Keratinocyte (primary cell): ENCODE data around the gene THSD7B. TPM values are rescaled to one million over a fixed set of nuclear protein-coding genes. Genes with fewer than 3 reads are reported as not detected.

ENCODE experiments used
- DNase-seq: peaks from one replicate; pipeline ENCODE4 v3.0.0-alpha.2; 2011; ENCODE audit warnings: low read depth, missing footprints, low spot score
- FAIRE-seq: peaks from 2 replicates; lab custom pipeline; 2011; peaks lifted over from hg19 to GRCh38; lab: Jason Lieb, UNC
- H2AFZ ChIP-seq: 2 replicates; pipeline ENCODE4 v1.6.0; 2012; ENCODE audit warnings: low read length, control low read depth, inconsistent platforms; ENCODE audit not compliant: control insufficient read depth
- H3K27ac ChIP-seq: 2 replicates; pipeline ENCODE4 v1.5.1; 2011; ENCODE audit warnings: low read length; ENCODE audit not compliant: control insufficient read depth, insufficient read depth
- H3K27me3 ChIP-seq: 3 replicates; pipeline ENCODE4 v1.6.0; 2011; ENCODE audit warnings: low read length; ENCODE audit not compliant: control insufficient read depth, insufficient read depth; ENCODE audit errors: extremely low read depth
- H3K36me3 ChIP-seq, 2 experiments: 2 replicates in 1 of 2; 3 replicates in 1 of 2; pipeline ENCODE4 v1.5.1; 2011; ENCODE audit warnings: low read length in 2 of 2, mild to moderate bottlenecking in 1 of 2; ENCODE audit not compliant: control insufficient read depth in 2 of 2, insufficient read depth in 2 of 2; ENCODE audit errors: extremely low read depth in 1 of 2
- H3K4me1 ChIP-seq: 3 replicates; pipeline ENCODE4 v1.5.1; 2011; ENCODE audit warnings: low read length; ENCODE audit not compliant: control insufficient read depth, insufficient read depth; ENCODE audit errors: extremely low read depth
- H3K4me2 ChIP-seq: 3 replicates; pipeline ENCODE4 v1.6.0; 2011; ENCODE audit warnings: low read depth, low read length; ENCODE audit not compliant: control insufficient read depth, insufficient read depth; ENCODE audit errors: extremely low read depth
- H3K4me3 ChIP-seq, 3 experiments: fragments of 200-600 bp in 1 of 3; sonication (generic) in 1 of 3; 2 replicates in 2 of 3; 3 replicates in 1 of 3; pipeline ENCODE4 v1.5.1; 2011 to 2016; ENCODE audit warnings: low read length in 3 of 3, mild to moderate bottlenecking in 3 of 3, control low read depth in 2 of 3, inconsistent platforms in 1 of 3, low read depth in 1 of 3, mixed read lengths in 1 of 3, mixed run types in 1 of 3, moderate library complexity in 1 of 3; ENCODE audit not compliant: control insufficient read depth in 2 of 3, insufficient read depth in 2 of 3; ENCODE audit errors: extremely low read depth in 1 of 3
- H3K79me2 ChIP-seq: 2 replicates; pipeline ENCODE4 v1.6.0; 2012; ENCODE audit warnings: low read length; ENCODE audit not compliant: control insufficient read depth, insufficient read depth
- H3K9ac ChIP-seq: 3 replicates; pipeline ENCODE4 v1.6.0; 2011; ENCODE audit warnings: low read length; ENCODE audit not compliant: control insufficient read depth, insufficient read depth; ENCODE audit errors: extremely low read depth
- H3K9me1 ChIP-seq: 3 replicates; pipeline ENCODE4 v1.6.0; 2011; ENCODE audit warnings: low read length; ENCODE audit not compliant: control insufficient read depth, insufficient read depth; ENCODE audit errors: extremely low read depth
- H3K9me3 ChIP-seq: 2 replicates; pipeline ENCODE4 v1.5.1; 2012; ENCODE audit warnings: low read depth, low read length; ENCODE audit not compliant: control insufficient read depth
- H4K20me1 ChIP-seq: 3 replicates; pipeline ENCODE4 v1.6.0; 2011; ENCODE audit warnings: low read length; ENCODE audit not compliant: control insufficient read depth, insufficient read depth; ENCODE audit errors: extremely low read depth
- EZH2 ChIP-seq: IDR thresholded peaks from one replicate; pipeline ENCODE4 v1.6.1; 2012; ENCODE audit warnings: inconsistent platforms, mild to moderate bottlenecking, low read length, moderate library complexity
- dilution Hi-C: fragments of 300-500 bp; cut with MboI; formaldehyde crosslinking; loops from one replicate; pipeline ENCODE4 v1.7.0; 2020; ENCODE audit warnings: low sequenced_read_pairs; ENCODE audit not compliant: extremely low pct_ligation_motif_present
- polyA plus RNA-seq, 5 experiments: library from polyadenylated mRNA; depleted of rRNA in 3 of 5; stranded (reverse) in 3 of 5; stranded (forward) in 1 of 5; unstranded in 1 of 5; fragments of >200 nt; gene quantifications; 1 replicate in 1 of 5; 2 replicates in 3 of 5; 3 replicates in 1 of 5; pipeline versions ENCODE4 v1.2.1 to v1.2.3, GENCODE V29; 2011 to 2012; ENCODE audit warnings: missing spikeins in 2 of 5, low read depth in 1 of 5, low replicate concordance in 1 of 5
- TF ChIP-seq, protein P1 (sequence below), 3 experiments: IDR thresholded peaks in 1 of 3; conservative IDR thresholded peaks in 1 of 3; optimal IDR thresholded peaks in 1 of 3; 2 replicates in 2 of 3; 3 replicates in 1 of 3; pipeline versions ENCODE3 to v1.5.1; 2011; ENCODE audit warnings: low read length in 3 of 3, mild to moderate bottlenecking in 3 of 3, moderate library complexity in 2 of 3, control low read depth in 1 of 3, inconsistent platforms in 1 of 3; ENCODE audit not compliant: insufficient read depth in 2 of 3; ENCODE audit errors: extremely low read depth in 1 of 3

The THSD7B gene
- polyA plus RNA-seq, 1 donor (not counting 4 experiments of a cell fraction or from before 2014, with no cell fraction given) = 0.04 TPM

DNA sequence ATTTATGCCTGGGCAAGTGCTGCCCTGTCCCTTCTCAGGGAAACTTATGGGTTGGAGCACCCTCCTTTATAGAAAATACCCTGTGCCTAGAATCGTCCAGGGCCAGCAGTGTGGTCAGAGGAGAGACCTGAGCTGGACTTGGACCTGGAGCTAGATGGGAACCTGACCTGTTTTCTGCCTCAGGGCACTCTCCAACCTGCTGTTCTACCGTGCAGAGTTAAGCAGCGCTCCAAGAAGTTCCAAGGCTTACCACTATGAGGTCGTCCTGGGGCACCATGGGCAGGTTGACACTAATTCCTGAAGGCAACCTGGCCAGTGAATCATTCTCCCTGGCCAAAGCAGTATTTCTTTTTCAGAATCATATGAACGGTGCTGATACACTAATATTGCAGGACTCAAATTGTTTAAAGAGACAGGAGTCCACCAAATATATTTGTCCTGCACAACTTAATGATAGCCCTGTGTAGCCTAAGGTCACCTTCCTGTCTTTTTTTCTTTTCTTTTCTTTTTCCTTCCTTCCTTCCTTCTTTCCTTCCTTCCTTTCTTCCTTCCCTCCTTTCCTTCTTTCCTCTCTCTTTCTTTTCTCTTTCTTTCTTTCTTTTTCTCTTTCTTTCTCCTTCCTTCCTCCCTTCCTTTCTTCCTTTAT is 743.5 kb downstream of the THSD7B start:
- H3K4me2 ChIP-seq = no peak overlapping the region
- no peak overlapping the region for H3K27ac ChIP-seq
- no peaks in the 10 kb centered on the region for H3K4me1 ChIP-seq
- no peak overlapping the region for H2AFZ ChIP-seq
- no peaks in the 10 kb centered on the region for H4K20me1 ChIP-seq
- no peaks in the 10 kb centered on the region for H3K9me3 ChIP-seq
- FAIRE-seq (no peak), DNase-seq (no peak)
- H3K9me1 ChIP-seq = no peaks in the 10 kb centered on the region
- H3K4me3 ChIP-seq = no peak overlapping the region
- no peak overlapping the region for H3K9ac ChIP-seq
- H3K79me2 ChIP-seq = no peaks in the 10 kb centered on the region
- H3K27me3 ChIP-seq = no peaks in the 10 kb centered on the region
- TF ChIP-seq, protein P1, sequence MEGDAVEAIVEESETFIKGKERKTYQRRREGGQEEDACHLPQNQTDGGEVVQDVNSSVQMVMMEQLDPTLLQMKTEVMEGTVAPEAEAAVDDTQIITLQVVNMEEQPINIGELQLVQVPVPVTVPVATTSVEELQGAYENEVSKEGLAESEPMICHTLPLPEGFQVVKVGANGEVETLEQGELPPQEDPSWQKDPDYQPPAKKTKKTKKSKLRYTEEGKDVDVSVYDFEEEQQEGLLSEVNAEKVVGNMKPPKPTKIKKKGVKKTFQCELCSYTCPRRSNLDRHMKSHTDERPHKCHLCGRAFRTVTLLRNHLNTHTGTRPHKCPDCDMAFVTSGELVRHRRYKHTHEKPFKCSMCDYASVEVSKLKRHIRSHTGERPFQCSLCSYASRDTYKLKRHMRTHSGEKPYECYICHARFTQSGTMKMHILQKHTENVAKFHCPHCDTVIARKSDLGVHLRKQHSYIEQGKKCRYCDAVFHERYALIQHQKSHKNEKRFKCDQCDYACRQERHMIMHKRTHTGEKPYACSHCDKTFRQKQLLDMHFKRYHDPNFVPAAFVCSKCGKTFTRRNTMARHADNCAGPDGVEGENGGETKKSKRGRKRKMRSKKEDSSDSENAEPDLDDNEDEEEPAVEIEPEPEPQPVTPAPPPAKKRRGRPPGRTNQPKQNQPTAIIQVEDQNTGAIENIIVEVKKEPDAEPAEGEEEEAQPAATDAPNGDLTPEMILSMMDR (optimal IDR thresholded peaks at IDR 0.05 in 1 of 3, IDR thresholded peaks at IDR 0.05 in 1 of 3, conservative IDR thresholded peaks at IDR 0.05 in 1 of 3; ENCODE audit: extremely low read depth in 1 of 3, insufficient read depth in 2 of 3, low read length in 3 of 3) = no peak
- H3K36me3 ChIP-seq = no peaks in the 10 kb centered on the region
- dilution Hi-C loops = no loop called here

GRCh38 chr2:137511526-137511925 is 746.2 kb downstream of the THSD7B start:
- no peak for FAIRE-seq
- dilution Hi-C loops = no loop called here

More at GRCh38 chr2:137511526-137511925, 746.2 kb downstream of the THSD7B start:
- Histone ChIP-seq H2AFZ (no peak overlapping the region), H3K27me3 (no peaks in the 10 kb centered on the region), H3K4me3 (no peak overlapping the region), H3K9me3 (no peaks in the 10 kb centered on the region), H3K9me1 (no peaks in the 10 kb centered on the region), H3K79me2 (no peaks in the 10 kb centered on the region), H3K36me3 (no peaks in the 10 kb centered on the region), H4K20me1 (no peaks in the 10 kb centered on the region), H3K9ac (no peak overlapping the region), H3K4me1 (no peaks in the 10 kb centered on the region), H3K4me2 (no peak overlapping the region), H3K27ac (no peak overlapping the region)
- TF ChIP-seq, protein P1 (optimal IDR thresholded peaks at IDR 0.05 in 1 of 3, IDR thresholded peaks at IDR 0.05 in 1 of 3, conservative IDR thresholded peaks at IDR 0.05 in 1 of 3; ENCODE audit: extremely low read depth in 1 of 3, insufficient read depth in 2 of 3, low read length in 3 of 3) = no peak
- TF ChIP-seq EZH2 = no peak
- no peak for DNase-seq
